ENCODE data around the gene IL1R1. TPM values are rescaled to one million over a fixed set of nuclear protein-coding genes. Genes with fewer than 3 reads are reported as not detected.

The IL1R1 gene
- total and polyA plus RNA-seq, 9 donors, result 7.3 to 13.3 (median 9.7) TPM

DNA sequence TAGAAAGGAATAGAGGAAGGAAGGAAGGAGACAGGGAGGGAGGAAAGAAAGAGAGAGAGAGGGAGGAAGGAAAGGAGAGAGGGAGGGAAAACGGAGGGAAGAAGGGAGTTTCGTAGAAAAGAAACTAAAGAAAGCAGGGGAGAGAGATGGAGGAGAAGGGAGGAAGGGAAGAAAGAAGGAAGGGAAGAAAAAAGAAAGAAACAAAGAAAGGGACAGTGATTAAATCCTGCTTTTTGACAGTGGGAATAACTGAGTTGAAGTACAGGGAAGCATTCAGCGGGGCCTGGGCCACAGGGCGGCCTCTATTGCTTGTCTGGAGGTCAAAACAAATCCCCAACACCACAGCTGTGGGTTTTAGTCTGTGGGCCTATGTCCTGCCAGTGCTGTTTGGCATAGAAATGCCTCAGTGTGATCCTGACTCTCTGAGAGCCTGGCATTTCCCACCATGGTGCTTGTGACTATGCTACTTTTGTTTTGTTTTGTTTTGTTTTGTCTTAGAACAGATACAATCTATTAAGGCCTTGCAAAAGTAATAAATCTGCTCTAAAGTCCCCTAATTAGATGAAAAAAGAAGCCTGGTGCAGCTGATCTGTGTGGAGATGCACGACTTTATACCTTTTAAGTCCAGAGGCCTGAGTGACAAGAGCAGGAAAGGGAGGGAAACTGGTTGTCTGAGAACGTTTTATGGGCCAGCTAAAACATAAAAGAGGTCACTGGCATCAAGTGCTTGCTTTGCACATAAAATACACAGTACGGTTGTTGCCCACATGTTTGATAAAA lies 84.3 kb downstream of the IL1R1 start:
- Histone ChIP-seq H3K36me3 (ENCODE audit: control insufficient read depth, insufficient read depth, low read length) (no peaks in the 10 kb centered on the region), H3K27ac (ENCODE audit: low read length) (peak overlapping the region; percentile 89), H3K9me3 (replicated peaks; ENCODE audit: control insufficient read depth, low read depth, low read length) (no peaks in the 10 kb centered on the region), H3K27me3 (ENCODE audit: control insufficient read depth, insufficient read depth, low read length) (peaks cover 3% of the 10 kb centered on the region), H3K4me3 (ENCODE audit: low read length) (no peak overlapping the region), H3K4me1 (ENCODE audit: control insufficient read depth, insufficient read depth, low read length) (peaks cover 29% of the 10 kb centered on the region)
- peak; percentile 47 for DNase-seq
- WGBS (ENCODE audit: insufficient coverage), result 46% methylated on average over 3 of the region's 7 CpGs

DNA sequence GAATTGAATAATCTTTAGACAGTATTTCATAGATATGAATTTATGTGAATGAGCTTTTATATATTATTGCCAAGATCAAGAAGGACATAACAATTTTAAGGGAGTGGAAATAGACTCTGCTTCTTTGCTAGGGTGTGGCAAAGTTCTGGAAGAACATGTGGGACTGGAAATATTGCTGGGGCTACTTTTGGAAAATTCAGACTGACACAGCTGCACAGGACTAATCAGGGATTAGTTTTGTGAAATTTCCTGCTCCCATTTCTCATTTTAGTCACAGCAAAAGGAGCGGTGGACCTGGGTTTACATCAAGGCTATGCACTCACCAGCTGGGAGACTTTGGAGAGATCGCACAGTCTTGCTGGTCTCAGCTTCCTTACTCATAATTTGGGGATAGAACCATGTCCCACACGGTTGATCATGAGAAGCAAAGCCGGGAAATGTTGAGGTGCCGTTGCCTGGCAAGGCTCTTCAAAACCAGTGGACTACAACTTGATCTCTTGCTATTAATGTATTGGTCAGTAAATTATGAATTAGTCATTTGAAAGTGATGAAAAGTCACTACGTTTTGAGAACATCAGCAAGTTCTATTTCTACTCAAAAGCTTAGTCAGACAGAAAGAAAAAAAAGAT lies 86.7 kb downstream of the IL1R1 start:
- no peak overlapping the region for H3K4me3 ChIP-seq (ENCODE audit: low read length)
- 57% methylated on average over 1 of the region's 6 CpGs for WGBS (ENCODE audit: insufficient coverage)
- no peaks in the 10 kb centered on the region for H3K36me3 ChIP-seq (ENCODE audit: control insufficient read depth, insufficient read depth, low read length)
- peaks cover 3% of the 10 kb centered on the region for H3K27me3 ChIP-seq (ENCODE audit: control insufficient read depth, insufficient read depth, low read length)
- peak overlapping the region; percentile 26 for H3K27ac ChIP-seq (ENCODE audit: low read length)
- H3K4me1 ChIP-seq (ENCODE audit: control insufficient read depth, insufficient read depth, low read length), result peaks cover 29% of the 10 kb centered on the region
- H3K9me3 ChIP-seq (replicated peaks; ENCODE audit: control insufficient read depth, low read depth, low read length), result no peaks in the 10 kb centered on the region
- DNase-seq, result peak; percentile 68

Other genes starting within 250 kb of the IL1R1 start
- gene IL1R2, start 150.8 kb upstream of the IL1R1 start, total RNA-seq, result 0.18 TPM
- 1 to 10 TPM in 1 of 8 donors, under 1 TPM in 4, not detected in 3; 0.06 to 1.0 (median 0.17) TPM for gene IL1R2, start 150.8 kb upstream of the IL1R1 start, polyA plus RNA-seq (ENCODE audit: insufficient read depth in 1 of 8, insufficient read length in 8 of 8, low replicate concordance in 1 of 8)
- 0.27 TPM for gene IL1RL2, start 44.3 kb downstream of the IL1R1 start, total RNA-seq
- under 1 TPM; 0.14 to 0.73 (median 0.20) TPM for gene IL1RL2, start 44.3 kb downstream of the IL1R1 start, polyA plus RNA-seq (ENCODE audit: insufficient read depth in 1 of 8, insufficient read length in 8 of 8, low replicate concordance in 1 of 8)
- 0.31 TPM for gene IL1RL1, start 168.8 kb downstream of the IL1R1 start, total RNA-seq
- under 1 TPM; 0.05 to 0.34 (median 0.20) TPM for gene IL1RL1, start 168.8 kb downstream of the IL1R1 start, polyA plus RNA-seq (ENCODE audit: insufficient read depth in 1 of 8, insufficient read length in 8 of 8, low replicate concordance in 1 of 8)
- 0.98 TPM for gene IL18R1, start 213.1 kb downstream of the IL1R1 start, total RNA-seq
- 1 to 10 TPM in 2 of 8 donors, under 1 TPM in 6; 0.30 to 1.1 (median 0.50) TPM for gene IL18R1, start 213.1 kb downstream of the IL1R1 start, polyA plus RNA-seq (ENCODE audit: insufficient read depth in 1 of 8, insufficient read length in 8 of 8, low replicate concordance in 1 of 8)

All from muscle of leg (tissue), 11 donors.